ENCODE data around the gene AVL9.
"Not testable (repeated sequence)": the region's sequence is repeated elsewhere in the genome, so short reads cannot be mapped to it uniquely, and the experiment has no call there.

AVL9 gene

GRCh38 chr7:32592701-32593100, 97.4 kb downstream of the AVL9 start:
- no peak for DNase-seq (ENCODE audit: low read depth)
- no peak for TF ChIP-seq CTCF (IDR thresholded peaks at IDR 0.05; ENCODE audit: low read length, missing control alignments)
- H3K4me3 ChIP-seq (replicated peaks; ENCODE audit: low read depth, low read length), result no peak overlapping the region

- no peak overlapping the region for H3K4me3 ChIP-seq (replicated peaks; ENCODE audit: low read depth, low read length)
- DNase-seq (ENCODE audit: low read depth), result no peak
- no peak for TF ChIP-seq CTCF (IDR thresholded peaks at IDR 0.05; ENCODE audit: low read length, missing control alignments)
These were observed 99.7 kb downstream of the AVL9 start for GRCh38 chr7:32594965-32595490.

- DNase-seq (ENCODE audit: low read depth); H3K4me3 ChIP-seq (replicated peaks; ENCODE audit: low read depth, low read length): not testable (repeated sequence)
These were observed 105.9 kb downstream of the AVL9 start for GRCh38 chr7:32601196-32601595.

GRCh38 chr7:32602470-32602869, 107.2 kb downstream of the AVL9 start:
- TF ChIP-seq CTCF (IDR thresholded peaks at IDR 0.05; ENCODE audit: low read length, missing control alignments), result no peak
- H3K4me3 ChIP-seq (replicated peaks; ENCODE audit: low read depth, low read length), result no peak overlapping the region
- no peak for DNase-seq (ENCODE audit: low read depth)

GRCh38 chr7:32603492-32603891, 108.2 kb downstream of the AVL9 start:
- H3K4me3 ChIP-seq (replicated peaks; ENCODE audit: low read depth, low read length); DNase-seq (ENCODE audit: low read depth): not testable (repeated sequence)

GRCh38 chr7:32604047-32604446, 108.8 kb downstream of the AVL9 start:
- not testable (repeated sequence) for DNase-seq (ENCODE audit: low read depth); H3K4me3 ChIP-seq (replicated peaks; ENCODE audit: low read depth, low read length)

GRCh38 chr7:32605032-32605431, 109.7 kb downstream of the AVL9 start:
- DNase-seq (ENCODE audit: low read depth), result no peak
- no peak overlapping the region for H3K4me3 ChIP-seq (replicated peaks; ENCODE audit: low read depth, low read length)
- no peak for TF ChIP-seq CTCF (IDR thresholded peaks at IDR 0.05; ENCODE audit: low read length, missing control alignments)

GRCh38 chr7:32609463-32609862, 114.2 kb downstream of the AVL9 start:
- H3K4me3 ChIP-seq (replicated peaks; ENCODE audit: low read depth, low read length), result no peak overlapping the region
- no peak for TF ChIP-seq CTCF (IDR thresholded peaks at IDR 0.05; ENCODE audit: low read length, missing control alignments)
- DNase-seq (ENCODE audit: low read depth), result no peak
